Esophagus muscularis mucosa (tissue), 4 donors: ENCODE data around the gene RSPH10B2.

Experiments used
- CTCF ChIP-seq, 3 experiments: fragments of 200-600 bp in 2 of 3; fragments of 450-650 bp in 1 of 3; sonication (generic) in 2 of 3; IDR thresholded peaks; one replicate each; pipeline ENCODE4 v1.5.1; 2017 to 2019; ENCODE audit warnings: antibody characterized with exemption in 3 of 3, mild to moderate bottlenecking in 2 of 3, moderate library complexity in 1 of 3
- EP300 ChIP-seq: sonication (generic); formaldehyde crosslinking; IDR thresholded peaks from one replicate; pipeline ENCODE4 v1.6.1; 2017; ENCODE audit warnings: antibody characterized with exemption
- POLR2AphosphoS5 ChIP-seq, 2 donors: sonication (generic); formaldehyde crosslinking; IDR thresholded peaks; one replicate each; pipeline ENCODE4 v1.6.1; 2017; ENCODE audit warnings: antibody characterized with exemption in 2 of 2

DNA sequence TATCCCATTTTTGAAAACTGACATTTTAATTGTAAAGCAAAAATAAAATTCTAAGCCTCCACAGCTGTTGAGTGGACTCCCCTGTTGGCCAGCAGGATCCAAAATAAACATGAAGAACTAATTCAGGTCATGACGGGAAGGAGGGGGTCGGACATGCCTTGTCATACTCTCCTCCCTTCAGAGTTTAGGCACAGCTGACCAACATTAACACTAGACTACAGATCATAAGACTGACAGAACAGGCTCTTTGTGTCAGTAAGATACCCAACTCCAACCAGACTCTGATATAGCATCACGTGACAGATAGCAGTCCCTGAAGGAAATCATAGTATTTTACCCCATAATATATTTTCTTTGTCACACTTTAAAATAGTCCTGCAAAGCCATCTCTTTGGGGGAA, 26.2 kb upstream of the RSPH10B2 start:
- TF ChIP-seq POLR2AphosphoS5 (IDR thresholded peaks at IDR 0.05) (no peak), EP300 (no peak), CTCF (IDR thresholded peaks at IDR 0.05) (no peak)
